B cell (primary cell): Measurements from ENCODE around the gene MYH15. TPM values are rescaled to one million over a fixed set of nuclear protein-coding genes. Genes with fewer than 3 reads are reported as not detected.

Experiments used
- ATAC-seq: fragments of 200-7000 bp; cut with Tn5 transposase; one replicate; pipeline ENCODE4 v1.10.0; 2021; ENCODE audit warnings: low read depth, mild to moderate bottlenecking, moderate number of reproducible peaks, moderate library complexity
- CTCF ChIA-PET: fragments of 350-600 bp; sonication (Branson Sonifier 250); formaldehyde crosslinking; loops from one replicate; lab custom pipeline; 2021; ENCODE audit warnings: antibody characterized with exemption, inconsistent platforms; lab: Charles Lee
- POLR2A ChIA-PET: fragments of 350-600 bp; sonication (Branson Sonifier 250); formaldehyde crosslinking; loops from one replicate; lab custom pipeline; 2021; ENCODE audit warnings: antibody characterized with exemption; lab: Charles Lee
- DNase-seq: peaks from one replicate; pipeline ENCODE4 v3.0.0; 2013
- H2AFZ ChIP-seq: 2 replicates; pipeline ENCODE4 v1.6.1; 2012; ENCODE audit warnings: mild to moderate bottlenecking, low read depth, low read length; ENCODE audit not compliant: insufficient read depth, poor library complexity, severe bottlenecking
- H3K27ac ChIP-seq, 2 donors: 1 replicate in 1 of 2; 2 replicates in 1 of 2; pipeline ENCODE4 v1.5.1; 2012 to 2013; ENCODE audit warnings: low read length in 2 of 2, mild to moderate bottlenecking in 2 of 2, moderate library complexity in 1 of 2
- H3K27me3 ChIP-seq, 4 experiments: fragments of 200-600 bp in 1 of 4; sonication (generic) in 1 of 4; replicated peaks in 1 of 4; 1 replicate in 2 of 4; 2 replicates in 2 of 4; pipeline versions ENCODE4 v1.6.1 to v1.7.0; 2013 to 2016; ENCODE audit warnings: low read length in 3 of 4, mild to moderate bottlenecking in 2 of 4, mixed read lengths in 1 of 4, moderate library complexity in 1 of 4; ENCODE audit not compliant: insufficient read depth in 4 of 4, control insufficient read depth in 3 of 4; ENCODE audit errors: control extremely low read depth in 1 of 4
- H3K36me3 ChIP-seq, 2 experiments: replicated peaks in 1 of 2; 1 replicate in 1 of 2; 2 replicates in 1 of 2; pipeline versions ENCODE4 v1.6.1 to v1.7.1; 2013; ENCODE audit warnings: low read length in 1 of 2; ENCODE audit not compliant: insufficient read depth in 2 of 2, control insufficient read depth in 1 of 2; ENCODE audit errors: control extremely low read depth in 1 of 2, extremely low read depth in 1 of 2
- H3K4me1 ChIP-seq, 2 donors: fragments of 200-600 bp in 1 of 2; sonication (generic) in 1 of 2; 1 replicate in 1 of 2; 2 replicates in 1 of 2; pipeline versions ENCODE4 v1.5.1 to v1.6.1; 2013 to 2017; ENCODE audit warnings: low read length in 2 of 2; ENCODE audit not compliant: control insufficient read depth in 2 of 2, insufficient read depth in 2 of 2
- H3K4me2 ChIP-seq: replicated peaks from 2 replicates; pipeline ENCODE3; 2012; ENCODE audit warnings: mild to moderate bottlenecking, low read depth, low read length; ENCODE audit not compliant: poor library complexity, severe bottlenecking
- H3K4me3 ChIP-seq, 5 experiments: fragments of 200-600 bp in 1 of 5; sonication (generic) in 1 of 5; 1 replicate in 3 of 5; 2 replicates in 2 of 5; pipeline versions ENCODE4 v1.5.1 to v1.7.0; 2011 to 2016; ENCODE audit warnings: low read length in 4 of 5, mild to moderate bottlenecking in 4 of 5, low read depth in 2 of 5, control low read depth in 1 of 5, moderate library complexity in 1 of 5; ENCODE audit not compliant: insufficient read depth in 1 of 5; ENCODE audit errors: control extremely low read depth in 1 of 5, extremely low read depth in 1 of 5
- H3K79me2 ChIP-seq: fragments of 200-600 bp; sonication (generic); one replicate; pipeline ENCODE4 v1.6.0; 2016; ENCODE audit warnings: low read length; ENCODE audit not compliant: control insufficient read depth, insufficient read depth
- H3K9ac ChIP-seq: fragments of 200-600 bp; sonication (generic); 2 replicates; pipeline ENCODE4 v1.6.1; 2017; ENCODE audit warnings: mild to moderate bottlenecking, low read length, moderate library complexity
- H3K9me3 ChIP-seq, 3 donors: one replicate each; pipeline versions ENCODE4 v1.6.1 to v1.7.1; 2013; ENCODE audit warnings: low read length in 2 of 3; ENCODE audit not compliant: control insufficient read depth in 2 of 3, insufficient read depth in 1 of 3; ENCODE audit errors: control extremely low read depth in 1 of 3
- H4K20me1 ChIP-seq: 2 replicates; pipeline ENCODE4 v1.6.0; 2012; ENCODE audit warnings: mild to moderate bottlenecking, low read length; ENCODE audit not compliant: insufficient read depth, control insufficient read depth, poor library complexity, severe bottlenecking
- H3K27ac Mint-ChIP-seq: one replicate; pipeline ENCODE4 v1.8.0; 2021; ENCODE audit warnings: mixed read lengths
- H3K27me3 Mint-ChIP-seq: one replicate; pipeline ENCODE4 v1.8.0; 2021; ENCODE audit warnings: mixed read lengths
- H3K4me1 Mint-ChIP-seq: one replicate; pipeline ENCODE4 v1.8.0; 2021; ENCODE audit warnings: mixed read lengths
- H3K4me3 Mint-ChIP-seq: one replicate; pipeline ENCODE4 v1.8.0; 2021; ENCODE audit warnings: mixed read lengths
- H3K9me3 Mint-ChIP-seq: one replicate; pipeline ENCODE4 v1.8.0; 2022; ENCODE audit warnings: mixed read lengths; ENCODE audit not compliant: insufficient read depth
- EZH2 ChIP-seq: IDR thresholded peaks from 2 replicates; pipeline ENCODE4 v1.6.1; 2012; ENCODE audit warnings: borderline replicate concordance, low read depth, mild to moderate bottlenecking, moderate library complexity, low read length; ENCODE audit not compliant: insufficient read depth, poor library complexity, severe bottlenecking
- WGBS: methylation state at CpG from one replicate; pipeline ENCODE4 v1.1.5; 2013; ENCODE audit warnings: missing lambda C conversion rate; ENCODE audit not compliant: insufficient coverage; 5-methylcytosine and 5-hydroxymethylcytosine counted together
- intact Hi-C: fragments of 100-400 bp; cut with micrococcal nuclease; formaldehyde crosslinking; loops from one replicate; pipeline ENCODE4 v1.10.0; 2022
- polyA plus RNA-seq: library from polyadenylated mRNA; depleted of rRNA; stranded (reverse); fragments of >200 nt; gene quantifications from 2 replicates; pipeline ENCODE4 v1.2.3, GENCODE V29; 2012
- total RNA-seq, 2 donors: library from RNA; stranded (reverse); fragments of 120-200 nt in 1 of 2; gene quantifications; 1 replicate in 1 of 2; 2 replicates in 1 of 2; pipeline versions ENCODE4 v1.2.3 to v1.2.4, GENCODE V29; 2013 to 2022
- TF ChIP-seq, protein P1 (sequence below): fragments of 200-600 bp; IDR thresholded peaks from one replicate; pipeline ENCODE4 v1.8.0; 2022; ENCODE audit warnings: antibody characterized with exemption, mild to moderate bottlenecking

MYH15 gene
- total and polyA plus RNA-seq, 2 donors (not counting 1 experiment from before 2014, with no cell fraction given): 0.06 TPM; not detected in 1

DNA sequence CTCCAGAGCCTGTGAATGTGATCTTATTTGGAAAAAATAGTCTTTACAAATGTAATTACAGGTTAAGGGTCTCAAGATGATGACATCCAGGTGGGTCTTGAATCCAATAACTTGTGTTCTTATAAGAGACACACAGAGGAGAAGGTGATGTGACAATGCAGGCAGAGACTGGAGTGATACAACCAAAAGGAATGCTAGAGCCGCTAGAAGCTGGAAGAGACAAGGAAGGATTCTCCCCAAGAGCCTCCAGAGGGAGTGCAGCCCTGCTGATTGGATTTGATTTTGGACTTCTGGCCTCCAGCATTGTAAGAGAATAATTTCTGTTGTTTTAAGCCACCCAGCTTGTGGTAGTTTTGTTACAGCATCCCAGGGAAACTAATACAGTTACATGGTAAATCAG lies 9.7 kb downstream of the MYH15 start:
- TF ChIP-seq EZH2: no peak
- TF ChIP-seq, protein P1, sequence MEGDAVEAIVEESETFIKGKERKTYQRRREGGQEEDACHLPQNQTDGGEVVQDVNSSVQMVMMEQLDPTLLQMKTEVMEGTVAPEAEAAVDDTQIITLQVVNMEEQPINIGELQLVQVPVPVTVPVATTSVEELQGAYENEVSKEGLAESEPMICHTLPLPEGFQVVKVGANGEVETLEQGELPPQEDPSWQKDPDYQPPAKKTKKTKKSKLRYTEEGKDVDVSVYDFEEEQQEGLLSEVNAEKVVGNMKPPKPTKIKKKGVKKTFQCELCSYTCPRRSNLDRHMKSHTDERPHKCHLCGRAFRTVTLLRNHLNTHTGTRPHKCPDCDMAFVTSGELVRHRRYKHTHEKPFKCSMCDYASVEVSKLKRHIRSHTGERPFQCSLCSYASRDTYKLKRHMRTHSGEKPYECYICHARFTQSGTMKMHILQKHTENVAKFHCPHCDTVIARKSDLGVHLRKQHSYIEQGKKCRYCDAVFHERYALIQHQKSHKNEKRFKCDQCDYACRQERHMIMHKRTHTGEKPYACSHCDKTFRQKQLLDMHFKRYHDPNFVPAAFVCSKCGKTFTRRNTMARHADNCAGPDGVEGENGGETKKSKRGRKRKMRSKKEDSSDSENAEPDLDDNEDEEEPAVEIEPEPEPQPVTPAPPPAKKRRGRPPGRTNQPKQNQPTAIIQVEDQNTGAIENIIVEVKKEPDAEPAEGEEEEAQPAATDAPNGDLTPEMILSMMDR: no peak
- 100% methylated on average over 1 of the region's 1 CpG for WGBS
- H3K9me3 Mint-ChIP-seq: no peaks in the 10 kb centered on the region
- H3K9ac ChIP-seq: no peak overlapping the region
- no peaks in the 10 kb centered on the region for H3K36me3 ChIP-seq
- CTCF ChIA-PET: interaction anchor here (1.1 to 1.2 kb wide), 2 partner anchors 9 to 51 kb away, joined by 3 to 4 read pairs; no protein-coding TSS in a partner anchor
- POLR2A ChIA-PET: no interaction called here
- no peak overlapping the region for H3K4me2 ChIP-seq
- no peaks in the 10 kb centered on the region for H3K9me3 ChIP-seq
- no peaks in the 10 kb centered on the region for H3K4me1 ChIP-seq
- no peak overlapping the region for H3K4me3 ChIP-seq
- H3K4me3 Mint-ChIP-seq: no peak overlapping the region
- ATAC-seq: no peak
- no peaks in the 10 kb centered on the region for H3K27me3 ChIP-seq
- H3K4me1 Mint-ChIP-seq: no peaks in the 10 kb centered on the region
- H3K27me3 Mint-ChIP-seq: no peaks in the 10 kb centered on the region
- H2AFZ ChIP-seq: no peak overlapping the region
- H3K27ac Mint-ChIP-seq: no peak overlapping the region
- no peak for DNase-seq
- no peak overlapping the region for H3K27ac ChIP-seq
- no peaks in the 10 kb centered on the region for H4K20me1 ChIP-seq
- intact Hi-C loops: no loop called here
- H3K79me2 ChIP-seq: no peaks in the 10 kb centered on the region

DNA sequence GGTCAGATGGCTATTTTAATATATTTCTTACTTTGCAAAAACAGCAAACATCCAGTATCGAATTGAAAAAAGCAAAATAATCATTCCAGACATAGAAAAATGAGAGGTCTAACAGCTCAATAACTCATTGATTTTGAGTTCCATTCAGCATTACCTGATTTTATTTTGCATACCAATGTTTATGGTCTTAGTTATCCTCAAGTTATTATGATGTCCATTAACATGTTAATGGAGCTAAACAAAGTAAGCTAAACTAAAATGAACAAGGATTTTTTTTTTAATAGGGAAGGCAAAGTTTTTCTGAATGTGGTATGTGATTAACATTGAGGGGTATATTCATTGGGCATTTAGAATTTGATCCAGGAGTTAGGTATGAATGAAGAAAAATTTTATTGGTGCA lies 13.1 kb downstream of the MYH15 start:
- POLR2A ChIA-PET: no interaction called here
- H3K27me3 ChIP-seq: no peaks in the 10 kb centered on the region
- H4K20me1 ChIP-seq: no peaks in the 10 kb centered on the region
- H3K27me3 Mint-ChIP-seq: no peaks in the 10 kb centered on the region
- ATAC-seq: no peak
- no peak for DNase-seq
- no peaks in the 10 kb centered on the region for H3K36me3 ChIP-seq
- intact Hi-C loops: no loop called here
- no peaks in the 10 kb centered on the region for H3K79me2 ChIP-seq
- no peak overlapping the region for H3K9ac ChIP-seq
- H3K4me2 ChIP-seq: no peak overlapping the region
- H3K4me3 Mint-ChIP-seq: no peak overlapping the region
- H3K27ac ChIP-seq: no peak overlapping the region
- no peaks in the 10 kb centered on the region for H3K9me3 ChIP-seq
- H3K4me1 Mint-ChIP-seq: no peaks in the 10 kb centered on the region
- no peaks in the 10 kb centered on the region for H3K9me3 Mint-ChIP-seq
- no peaks in the 10 kb centered on the region for H3K4me1 ChIP-seq
- no peak overlapping the region for H3K27ac Mint-ChIP-seq
- H2AFZ ChIP-seq: no peak overlapping the region
- TF ChIP-seq, protein P1: no peak
- TF ChIP-seq EZH2: no peak
- WGBS: no CpG with 5 or more reads among the region's 1 CpG
- no peak overlapping the region for H3K4me3 ChIP-seq
- CTCF ChIA-PET: interaction anchor here (1.4 to 2.2 kb wide), 3 partner anchors 10 to 55 kb away, joined by 3 to 17 read pairs (median 6); no protein-coding TSS in a partner anchor
